Left colon (tissue), 2 donors: ENCODE measurements around the gene IQSEC1. TPM values are rescaled to one million over a fixed set of nuclear protein-coding genes. Genes with fewer than 3 reads are reported as not detected.

Experiments used
- ATAC-seq: fragments of 200-7000 bp; cut with Tn5 transposase; one replicate; pipeline ENCODE4 v1.9.1; 2020; ENCODE audit warnings: mild to moderate bottlenecking, moderate library complexity
- DNase-seq, 2 donors: peaks; one replicate each; pipeline ENCODE4 v3.0.0-alpha.2; 2020
- intact Hi-C, 2 donors: fragments of 100-400 bp; cut with DNase I in 1 of 2; cut with micrococcal nuclease in 1 of 2; formaldehyde crosslinking; loops; one replicate each; pipeline versions ENCODE4 v1.11.2 to v1.14.0; 2022; cut with DNase I, micrococcal nuclease
- total RNA-seq, 2 donors: library from RNA; stranded (reverse); fragmentation: NEBNext Ultra II Directional; extraction: Animal tissue kit (Norgen Biotek cat#: 25700); gene quantifications; one replicate each; pipeline ENCODE4 v1.2.1, GENCODE V29; 2021
- donor health status: DM: no; HTN: no; CAD: no.
- donor health status: DM: yes; HTN: yes; CAD: no.

Gene IQSEC1
- total RNA-seq, 2 donors from 2014 or later: 17.2 to 23.6 TPM

- ATAC-seq (no peak), DNase-seq (no peak)
- intact Hi-C loops: no loop called here
Measured at GRCh38 chr3:13023235-13023970, 49.8 kb downstream of the IQSEC1 start.

GRCh38 chr3:13022348-13023234, 50.6 kb downstream of the IQSEC1 start:
- intact Hi-C loops: no loop called here
- peak; percentile 54 to 56 for DNase-seq

GRCh38 chr3:13021141-13022114, 51.8 kb downstream of the IQSEC1 start:
- intact Hi-C loops: no loop called here
- ATAC-seq (peak; percentile 60), DNase-seq (no peak)

More at GRCh38 chr3:13022348-13023234, 50.6 kb downstream of the IQSEC1 start:
- ATAC-seq: peak; percentile 29

- no peak for ATAC-seq
- intact Hi-C loops: no loop called here
- DNase-seq: no peak
Measured at GRCh38 chr3:13020159-13020750, 53.0 kb downstream of the IQSEC1 start.

- intact Hi-C loops: no loop called here
- DNase-seq: no peak
- no peak for ATAC-seq
Measured at GRCh38 chr3:13019243-13020095, 53.8 kb downstream of the IQSEC1 start.

GRCh38 chr3:13018561-13019242, 54.5 kb downstream of the IQSEC1 start:
- ATAC-seq (no peak), DNase-seq (no peak)
- intact Hi-C loops: no loop called here

DNA sequence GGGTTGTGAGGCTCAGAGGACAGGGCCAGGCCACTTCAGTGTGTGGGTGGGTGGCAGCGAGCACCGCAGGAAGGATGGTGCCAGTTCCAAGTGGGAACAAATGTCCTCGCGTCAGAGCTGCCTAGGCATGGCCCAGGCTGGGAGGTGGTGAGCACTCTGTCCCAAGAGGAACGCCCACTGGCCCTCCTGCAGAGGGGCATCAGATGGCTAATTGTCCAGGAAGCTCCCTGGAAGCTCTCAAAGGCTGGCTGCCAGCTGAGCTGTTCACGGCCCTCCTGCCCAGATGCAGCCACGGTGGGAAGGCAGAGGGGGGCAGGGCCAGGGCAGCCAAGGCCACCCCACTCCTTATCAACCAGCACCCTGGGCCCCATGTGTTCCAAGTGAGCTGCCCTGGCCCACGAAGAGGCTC, 55.2 kb downstream of the IQSEC1 start:
- ATAC-seq (no peak), DNase-seq (no peak)
- intact Hi-C loops: no loop called here

DNA sequence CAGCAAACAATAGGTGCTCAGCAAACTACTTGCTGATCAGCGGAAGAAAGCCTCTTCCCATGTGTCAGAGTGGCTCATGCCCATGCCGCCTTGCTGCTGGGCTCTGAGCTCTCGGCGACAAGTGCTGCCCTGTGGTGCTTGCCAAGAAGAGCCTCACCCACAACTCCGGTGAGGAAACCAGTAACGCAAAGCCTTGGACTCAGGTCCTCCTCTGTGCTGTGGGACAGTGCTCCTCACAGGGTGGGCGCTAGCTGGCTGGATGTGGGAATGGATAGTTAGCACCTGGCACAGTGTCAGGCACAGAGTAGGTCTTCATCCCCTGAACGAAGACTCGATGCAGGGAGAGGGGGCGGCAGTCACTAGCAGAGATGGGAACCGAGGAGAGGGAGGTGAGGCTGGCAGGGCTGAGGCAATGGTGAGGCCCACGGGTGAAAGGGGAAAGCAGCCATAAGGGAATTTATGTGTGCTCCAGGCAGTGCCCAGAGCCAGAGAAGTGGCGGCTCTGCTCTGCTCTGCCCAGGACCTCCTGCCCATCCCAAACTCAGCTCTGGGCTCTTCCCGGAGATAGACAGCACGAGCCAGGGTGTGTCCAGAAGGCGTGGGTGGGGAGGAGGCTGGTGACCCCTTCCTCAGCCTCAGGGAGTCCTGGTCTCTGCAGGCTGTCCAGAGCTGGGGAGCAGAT, 55.7 kb downstream of the IQSEC1 start:
- ATAC-seq (no peak), DNase-seq (no peak)
- intact Hi-C loops: no loop called here

GRCh38 chr3:13016721-13017255, 56.4 kb downstream of the IQSEC1 start:
- no peak for ATAC-seq
- intact Hi-C loops: no loop called here
- DNase-seq: no peak

DNA sequence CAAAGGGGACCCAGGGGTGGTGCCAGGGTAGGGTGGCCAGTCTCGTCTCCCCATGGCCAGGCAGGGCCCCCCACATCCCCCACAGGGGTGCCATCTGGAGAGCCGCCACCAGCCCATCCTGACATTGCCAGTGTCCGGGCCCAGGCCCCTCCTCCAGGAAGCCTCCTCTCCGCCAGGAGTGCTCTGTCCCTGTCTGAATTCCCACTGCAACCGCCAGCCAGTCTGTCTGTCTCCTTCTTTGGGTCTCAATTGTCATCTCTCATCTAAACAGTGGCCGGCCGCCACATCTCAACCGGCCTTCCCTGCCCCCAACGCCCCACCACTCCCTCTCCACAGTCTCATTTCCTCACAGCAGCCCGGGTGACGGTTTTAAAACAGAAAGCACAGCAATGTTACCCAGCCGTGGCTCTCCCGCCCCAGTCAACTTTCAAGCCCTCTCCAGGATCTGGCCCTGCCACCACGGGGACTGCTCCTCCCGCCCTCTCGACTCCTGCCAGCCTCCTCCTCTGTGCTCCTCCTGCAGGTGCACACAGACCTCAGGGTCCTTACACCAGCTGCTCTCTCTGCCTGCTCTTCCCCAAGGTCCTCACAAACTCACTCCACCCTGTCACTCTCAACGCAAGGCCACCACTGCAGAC, 57.0 kb downstream of the IQSEC1 start:
- DNase-seq (peak; percentile 72 to 78), ATAC-seq (peak; percentile 56)
- intact Hi-C loops: no loop called here

GRCh38 chr3:13015286-13016082, 57.7 kb downstream of the IQSEC1 start:
- ATAC-seq: peak; percentile 29
- intact Hi-C loops: no loop called here
- DNase-seq: peak in 1 of 2 donors; percentile 43

DNA sequence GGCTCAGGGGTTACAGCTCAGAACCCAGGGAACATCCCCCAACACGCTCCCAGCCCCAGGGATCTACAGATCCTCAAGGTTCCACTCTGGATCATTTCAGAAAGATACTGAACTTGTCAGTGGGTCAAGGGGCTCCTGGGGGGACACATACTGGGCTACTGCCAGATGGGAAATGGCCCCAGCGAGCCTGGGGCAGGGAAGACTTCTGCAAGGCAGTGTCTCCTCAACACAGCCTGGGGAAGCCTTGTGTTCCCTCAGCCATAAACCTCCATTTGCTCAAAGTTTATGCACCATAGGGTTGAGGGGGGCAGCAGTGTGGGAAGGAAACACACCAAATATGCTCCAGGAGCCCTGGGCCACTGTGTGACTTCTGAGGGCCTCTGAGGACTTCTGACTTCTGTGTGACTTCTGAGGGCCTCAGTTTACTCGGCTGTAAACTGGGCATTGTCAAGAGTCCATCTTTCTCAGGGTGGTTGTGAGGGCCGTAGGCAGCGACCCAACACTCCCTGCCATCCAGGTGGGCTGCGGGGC, 58.4 kb downstream of the IQSEC1 start:
- intact Hi-C loops: no loop called here
- ATAC-seq: no peak
- DNase-seq: no peak

DNA sequence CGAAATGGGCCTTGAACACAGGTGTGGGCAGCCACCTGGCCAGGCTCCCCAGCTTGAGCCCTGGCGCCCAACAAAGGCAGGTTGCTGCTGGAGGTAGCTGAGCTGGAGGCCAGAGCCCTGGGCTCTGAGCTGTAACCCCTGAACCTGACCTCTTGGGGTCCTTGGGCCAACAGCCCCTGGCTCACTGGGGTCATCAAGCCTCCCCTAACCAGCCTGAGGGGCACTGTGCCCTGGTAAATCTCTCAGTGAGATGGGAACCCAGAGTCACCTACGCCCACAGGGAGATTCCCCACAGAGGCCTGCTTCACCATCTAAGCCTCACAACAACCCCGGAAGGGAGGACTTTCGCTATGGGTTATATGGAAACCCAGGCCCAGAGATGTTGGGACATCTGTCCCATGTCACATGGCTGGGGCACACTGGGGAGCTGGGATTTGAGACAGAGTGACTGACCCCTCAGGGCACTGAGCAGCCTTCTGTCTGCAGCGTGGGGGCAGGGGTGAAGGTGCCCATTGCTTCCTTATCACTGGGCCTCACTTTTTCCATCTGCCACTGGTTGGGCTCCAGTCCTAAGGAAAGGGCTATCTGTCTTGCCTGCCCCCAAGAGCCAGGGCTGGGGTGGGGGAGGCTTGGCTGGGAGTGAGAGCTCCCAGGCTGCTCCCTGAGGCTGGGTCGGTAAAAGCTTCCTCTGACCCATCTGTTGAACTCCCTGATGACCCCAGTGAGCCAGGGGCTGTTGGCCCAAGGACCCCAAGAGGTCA, 59.1 kb downstream of the IQSEC1 start:
- no peak for ATAC-seq
- no peak for DNase-seq
- intact Hi-C loops: no loop called here

GRCh38 chr3:13013566-13013965, 59.7 kb downstream of the IQSEC1 start:
- intact Hi-C loops: no loop called here
- no peak for DNase-seq
- no peak for ATAC-seq
